22Rv1 (cell line): ENCODE data around the gene TOR1A.

Experiments used
- ZFX ChIP-seq: fragments of 450-650 bp; IDR thresholded peaks from 2 replicates; pipeline ENCODE4 v1.6.1; 2017; ENCODE audit warnings: antibody characterized with exemption, borderline replicate concordance
- TF ChIP-seq, protein P1 (sequence below): fragments of 450-650 bp; IDR thresholded peaks from 2 replicates; pipeline ENCODE4 v1.5.1; 2017; ENCODE audit warnings: mild to moderate bottlenecking

DNA sequence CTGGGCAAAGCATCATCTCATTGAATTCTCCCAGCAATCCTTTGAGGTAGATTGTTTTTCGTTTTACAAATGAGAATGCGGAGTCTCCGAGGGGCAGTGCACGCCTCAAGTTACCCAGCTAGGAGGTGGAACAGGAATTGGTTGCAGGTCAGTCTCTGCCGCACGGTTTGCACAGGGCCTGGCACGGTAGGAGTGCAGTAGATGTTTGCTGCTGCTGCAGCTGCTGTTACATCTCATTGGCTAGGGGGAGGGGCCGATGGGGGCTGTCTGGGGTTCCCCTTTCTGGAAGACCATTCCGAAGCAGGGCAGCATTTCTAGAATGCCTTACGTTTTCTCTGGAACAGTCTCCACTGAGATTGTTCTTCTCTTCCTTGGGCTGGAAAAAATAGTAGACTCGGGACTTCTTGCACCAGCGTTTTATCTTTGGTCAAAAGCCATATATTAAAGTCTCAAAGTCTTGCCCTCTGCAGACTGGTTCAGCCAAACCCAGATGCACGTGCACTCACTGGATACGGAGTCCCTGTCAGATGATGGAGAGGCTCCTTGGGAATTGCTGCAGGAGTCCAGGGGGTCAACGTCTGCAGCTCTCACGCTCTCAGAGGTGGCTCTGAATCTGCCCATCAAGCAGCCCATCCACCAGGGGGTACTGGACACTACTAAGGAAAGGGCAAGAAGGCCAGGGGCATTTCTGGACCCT lies 12.5 kb upstream of the TOR1A start:
- TF ChIP-seq, protein P1, sequence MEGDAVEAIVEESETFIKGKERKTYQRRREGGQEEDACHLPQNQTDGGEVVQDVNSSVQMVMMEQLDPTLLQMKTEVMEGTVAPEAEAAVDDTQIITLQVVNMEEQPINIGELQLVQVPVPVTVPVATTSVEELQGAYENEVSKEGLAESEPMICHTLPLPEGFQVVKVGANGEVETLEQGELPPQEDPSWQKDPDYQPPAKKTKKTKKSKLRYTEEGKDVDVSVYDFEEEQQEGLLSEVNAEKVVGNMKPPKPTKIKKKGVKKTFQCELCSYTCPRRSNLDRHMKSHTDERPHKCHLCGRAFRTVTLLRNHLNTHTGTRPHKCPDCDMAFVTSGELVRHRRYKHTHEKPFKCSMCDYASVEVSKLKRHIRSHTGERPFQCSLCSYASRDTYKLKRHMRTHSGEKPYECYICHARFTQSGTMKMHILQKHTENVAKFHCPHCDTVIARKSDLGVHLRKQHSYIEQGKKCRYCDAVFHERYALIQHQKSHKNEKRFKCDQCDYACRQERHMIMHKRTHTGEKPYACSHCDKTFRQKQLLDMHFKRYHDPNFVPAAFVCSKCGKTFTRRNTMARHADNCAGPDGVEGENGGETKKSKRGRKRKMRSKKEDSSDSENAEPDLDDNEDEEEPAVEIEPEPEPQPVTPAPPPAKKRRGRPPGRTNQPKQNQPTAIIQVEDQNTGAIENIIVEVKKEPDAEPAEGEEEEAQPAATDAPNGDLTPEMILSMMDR: no peak
- no peak for TF ChIP-seq ZFX
